K562 (cell line): ENCODE measurements around the gene FKBP15. TPM values are rescaled to one million over a fixed set of nuclear protein-coding genes. Genes with fewer than 3 reads are reported as not detected.

Experiments used
- BMI1 ChIP-seq: fragments of 150-350 bp; IDR thresholded peaks from 2 replicates; pipeline ENCODE4 v1.6.1; 2014; ENCODE audit warnings: low read length
- C11orf30 ChIP-seq: fragments of 450-650 bp; IDR thresholded peaks from 2 replicates; pipeline ENCODE4 v1.6.1; 2016; ENCODE audit warnings: low read depth, mild to moderate bottlenecking
- CBX5 ChIP-seq: IDR thresholded peaks from 2 replicates; pipeline ENCODE4 v1.6.1; 2014; ENCODE audit warnings: low read depth, borderline replicate concordance
- DDX20 ChIP-seq: fragments of 450-650 bp; IDR thresholded peaks from 2 replicates; pipeline ENCODE4 v1.6.1; 2016; ENCODE audit warnings: missing genetic modification characterization, low read depth, mild to moderate bottlenecking, missing compliant biosample characterization, moderate library complexity
- HNRNPL ChIP-seq: fragments of 200-400 bp; formaldehyde crosslinking; IDR thresholded peaks from 2 replicates; pipeline ENCODE4 v1.6.1; 2017; ENCODE audit warnings: low read depth, mild to moderate bottlenecking, low read length
- IFI16 ChIP-seq: fragments of 250-450 bp; sonication (Bioruptor Pico); IDR thresholded peaks from 2 replicates; pipeline ENCODE4 v2.1.2; 2022; ENCODE audit warnings: mild to moderate bottlenecking, inconsistent platforms
- MEF2A ChIP-seq: IDR thresholded peaks from 2 replicates; pipeline ENCODE4 v1.6.1; 2011; ENCODE audit warnings: low read depth, mild to moderate bottlenecking, low read length, moderate library complexity; ENCODE audit not compliant: control insufficient read depth
- NCOR1 ChIP-seq: fragments of 450-650 bp; IDR thresholded peaks from 2 replicates; pipeline ENCODE4 v1.6.1; 2016; ENCODE audit warnings: mild to moderate bottlenecking, moderate library complexity
- PHB2 ChIP-seq: fragments of 450-650 bp; IDR thresholded peaks from 2 replicates; pipeline ENCODE4 v1.6.1; 2017; ENCODE audit warnings: low read depth
- RBM25 ChIP-seq: fragments of 200-400 bp; formaldehyde crosslinking; IDR thresholded peaks from 2 replicates; pipeline ENCODE4 v1.6.1; 2018; ENCODE audit warnings: low read length, low read depth, moderate library complexity; ENCODE audit not compliant: severe bottlenecking
- RBM39 ChIP-seq: fragments of 200-400 bp; formaldehyde crosslinking; optimal IDR thresholded peaks from 2 replicates; pipeline ENCODE3; 2018; ENCODE audit warnings: low read depth, low read length
- RUNX1 ChIP-seq: sonication (generic); IDR thresholded peaks from 2 replicates; pipeline ENCODE4 v1.6.1; 2016; ENCODE audit warnings: antibody characterized with exemption, low read depth
- SRF ChIP-seq, 2 experiments: fragments of 250-450, 450-650 bp in 1 of 2; sonication (Bioruptor Pico) in 1 of 2; sonication (generic) in 1 of 2; formaldehyde crosslinking; IDR thresholded peaks; 2 replicates each; pipeline versions ENCODE4 v1.5.0 to v1.5.1; 2020 to 2022; ENCODE audit warnings: mild to moderate bottlenecking in 1 of 2, missing genetic modification reagents in 1 of 2
- STAG1 ChIP-seq: sonication (generic); formaldehyde crosslinking; IDR thresholded peaks from 2 replicates; pipeline ENCODE4 v1.5.0; 2020; ENCODE audit warnings: missing genetic modification reagents, borderline replicate concordance
- TAF7 ChIP-seq: fragments of 450-650 bp; IDR thresholded peaks from 2 replicates; pipeline ENCODE4 v1.6.1; 2016; ENCODE audit warnings: missing genetic modification characterization, missing compliant biosample characterization
- TAF9B ChIP-seq: fragments of 450-650 bp; IDR thresholded peaks from 2 replicates; pipeline ENCODE4 v1.6.1; 2018; ENCODE audit warnings: mild to moderate bottlenecking; ENCODE audit not compliant: partially characterized antibody
- ZNF184 ChIP-seq: sonication (generic); formaldehyde crosslinking; IDR thresholded peaks from 2 replicates; pipeline ENCODE4 v1.5.0; 2020; ENCODE audit warnings: missing genetic modification reagents
- ZNF263 ChIP-seq: sonication (generic); formaldehyde crosslinking; IDR thresholded peaks from 2 replicates; pipeline ENCODE4 v1.8.0; 2022; ENCODE audit warnings: mild to moderate bottlenecking, missing genetic modification reagents, borderline replicate concordance
- ZNF41 ChIP-seq: fragments of 250-450 bp; sonication (Bioruptor Pico); conservative IDR thresholded peaks from 2 replicates; pipeline ENCODE4 v1.4.0; 2020; ENCODE audit warnings: mild to moderate bottlenecking
- ZNF431 ChIP-seq: sonication (generic); formaldehyde crosslinking; IDR thresholded peaks from 2 replicates; pipeline ENCODE4 v1.8.0; 2022; ENCODE audit warnings: mild to moderate bottlenecking, missing genetic modification reagents
- ZNF785 ChIP-seq: fragments of 250-450 bp; sonication (Bioruptor Pico); IDR thresholded peaks from 2 replicates; pipeline ENCODE4 v1.4.0; 2020; ENCODE audit warnings: mild to moderate bottlenecking
- polyA plus RNA-seq, 8 experiments: library from polyadenylated mRNA; depleted of rRNA in 4 of 8; stranded (reverse) in 5 of 8; unstranded in 3 of 8; fragments of >200 nt; fragmentation: Nextera tagmentation in 2 of 8; fragmentation: Illumina TruSeq in 1 of 8; extraction: Ambion mirVana in 2 of 8; extraction: Trizol in 1 of 8; gene quantifications; 2 replicates each; pipeline versions ENCODE4 v1.2.1 to v1.2.3, GENCODE V29; 2011 to 2014; ENCODE audit warnings: inconsistent platforms in 1 of 8, missing spikeins in 1 of 8
- total RNA-seq, 7 experiments: library from RNA; depleted of rRNA in 6 of 7; stranded (reverse); fragments of >200 nt in 6 of 7; fragmentation: Illumina TruSeq in 2 of 7; extraction: Trizol in 2 of 7; gene quantifications; 2 replicates each; pipeline versions ENCODE4 v1.2.1 to v1.2.3, GENCODE V29; 2011 to 2021; ENCODE audit warnings: low replicate concordance in 1 of 7
- TF ChIP-seq, protein P1 (sequence below): fragments of 450-650 bp; conservative IDR thresholded peaks from 2 replicates; pipeline ENCODE4 v1.6.1; 2016; ENCODE audit warnings: missing genetic modification characterization, low read depth, mild to moderate bottlenecking, control low read depth, missing compliant biosample characterization
- TF ChIP-seq, protein P2 (sequence below), 2 experiments: fragments of 200-800 bp in 1 of 2; sonication (Bioruptor generic) in 1 of 2; sonication (generic) in 1 of 2; formaldehyde crosslinking in 1 of 2; IDR thresholded peaks in 1 of 2; conservative IDR thresholded peaks in 1 of 2; 2 replicates each; pipeline versions ENCODE4 v1.5.0 to v1.6.1; 2016 to 2020; ENCODE audit warnings: missing compliant biosample characterization in 1 of 2, missing genetic modification characterization in 1 of 2, missing genetic modification reagents in 1 of 2
- TF ChIP-seq, protein P3 (sequence below): fragments of 450-650 bp; IDR thresholded peaks from 2 replicates; pipeline ENCODE4 v1.6.1; 2018; ENCODE audit warnings: mild to moderate bottlenecking, low read depth; ENCODE audit not compliant: partially characterized antibody
- TF ChIP-seq, protein P4 (sequence below): fragments of 250-450 bp; sonication (Bioruptor Pico); IDR thresholded peaks from 2 replicates; pipeline ENCODE4 v1.8.0; 2022; ENCODE audit warnings: moderate library complexity, mild to moderate bottlenecking, inconsistent platforms

FKBP15 gene
- total and polyA plus RNA-seq, 9 of the 15 experiments (the other 6 are each of a cell fraction or from before 2014, with no cell fraction given) = 8.7 to 38.0 (median 18.9) TPM

DNA sequence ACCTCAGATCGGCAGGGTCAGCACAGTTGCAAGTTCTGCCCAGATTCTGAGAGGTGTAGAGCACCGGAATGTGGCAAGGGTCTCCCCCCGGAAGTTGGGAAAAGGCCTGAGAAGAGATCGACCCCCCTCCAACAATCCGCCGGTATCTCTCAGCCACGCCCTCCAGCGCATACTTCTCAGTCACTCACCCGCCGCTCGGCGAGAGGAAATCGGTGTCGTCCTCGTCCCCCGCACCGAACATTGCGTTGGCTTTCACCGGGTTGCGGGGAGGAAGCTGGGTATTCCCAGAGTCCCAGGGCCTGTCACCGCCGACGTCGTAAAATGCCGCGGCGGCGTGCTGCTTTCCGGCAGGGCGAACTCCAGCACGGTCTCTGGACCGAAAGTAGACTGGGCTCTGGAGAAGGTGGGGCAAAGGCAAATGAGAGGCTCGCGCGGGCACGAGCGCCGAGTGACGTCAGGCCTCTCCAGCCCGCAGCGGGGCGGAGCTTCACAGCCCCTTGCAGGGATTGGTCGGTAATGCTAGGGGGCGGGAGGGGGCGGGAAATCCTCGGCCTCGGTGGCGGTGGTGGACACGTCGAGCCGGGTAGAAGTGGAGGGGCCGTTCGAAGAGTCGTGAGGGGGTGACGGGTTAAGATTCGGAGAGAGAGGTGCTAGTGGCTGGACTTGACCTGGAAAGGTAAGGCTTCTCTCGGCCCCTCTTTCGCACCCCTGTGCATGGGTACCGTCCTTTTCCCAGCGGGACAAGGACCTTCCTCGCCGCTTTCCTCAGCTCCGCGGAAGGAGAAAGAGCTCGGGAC, at the start of gene FKBP15, which contains the start of gene SLC31A1 (continued):
- TF ChIP-seq, protein P1, sequence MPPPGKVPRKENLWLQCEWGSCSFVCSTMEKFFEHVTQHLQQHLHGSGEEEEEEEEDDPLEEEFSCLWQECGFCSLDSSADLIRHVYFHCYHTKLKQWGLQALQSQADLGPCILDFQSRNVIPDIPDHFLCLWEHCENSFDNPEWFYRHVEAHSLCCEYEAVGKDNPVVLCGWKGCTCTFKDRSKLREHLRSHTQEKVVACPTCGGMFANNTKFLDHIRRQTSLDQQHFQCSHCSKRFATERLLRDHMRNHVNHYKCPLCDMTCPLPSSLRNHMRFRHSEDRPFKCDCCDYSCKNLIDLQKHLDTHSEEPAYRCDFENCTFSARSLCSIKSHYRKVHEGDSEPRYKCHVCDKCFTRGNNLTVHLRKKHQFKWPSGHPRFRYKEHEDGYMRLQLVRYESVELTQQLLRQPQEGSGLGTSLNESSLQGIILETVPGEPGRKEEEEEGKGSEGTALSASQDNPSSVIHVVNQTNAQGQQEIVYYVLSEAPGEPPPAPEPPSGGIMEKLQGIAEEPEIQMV (tag) = no peak
- TF ChIP-seq CBX5 = no peak
- TF ChIP-seq, protein P2, sequence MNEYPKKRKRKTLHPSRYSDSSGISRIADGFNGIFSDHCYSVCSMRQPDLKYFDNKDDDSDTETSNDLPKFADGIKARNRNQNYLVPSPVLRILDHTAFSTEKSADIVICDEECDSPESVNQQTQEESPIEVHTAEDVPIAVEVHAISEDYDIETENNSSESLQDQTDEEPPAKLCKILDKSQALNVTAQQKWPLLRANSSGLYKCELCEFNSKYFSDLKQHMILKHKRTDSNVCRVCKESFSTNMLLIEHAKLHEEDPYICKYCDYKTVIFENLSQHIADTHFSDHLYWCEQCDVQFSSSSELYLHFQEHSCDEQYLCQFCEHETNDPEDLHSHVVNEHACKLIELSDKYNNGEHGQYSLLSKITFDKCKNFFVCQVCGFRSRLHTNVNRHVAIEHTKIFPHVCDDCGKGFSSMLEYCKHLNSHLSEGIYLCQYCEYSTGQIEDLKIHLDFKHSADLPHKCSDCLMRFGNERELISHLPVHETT (CRISPR knock-in tag; conservative IDR thresholded peaks at IDR 0.05 in 1 of 2, IDR thresholded peaks at IDR 0.05 in 1 of 2) = peak in 1 of 2 experiments; percentile 95; a peak in 2 of 4 replicates
- TF ChIP-seq SRF (CRISPR knock-in tag; IDR thresholded peaks at IDR 0.05) = no peak; a peak in 1 of 4 replicates
- TF ChIP-seq HNRNPL = no peak
- no peak for TF ChIP-seq ZNF184
- no peak for TF ChIP-seq ZNF785 (CRISPR knock-in tag)
- no peak for TF ChIP-seq RBM39
- no peak for TF ChIP-seq ZNF263 (CRISPR knock-in tag)
- no peak for TF ChIP-seq RUNX1
- TF ChIP-seq C11orf30 = peak; percentile 44
- TF ChIP-seq, protein P3, sequence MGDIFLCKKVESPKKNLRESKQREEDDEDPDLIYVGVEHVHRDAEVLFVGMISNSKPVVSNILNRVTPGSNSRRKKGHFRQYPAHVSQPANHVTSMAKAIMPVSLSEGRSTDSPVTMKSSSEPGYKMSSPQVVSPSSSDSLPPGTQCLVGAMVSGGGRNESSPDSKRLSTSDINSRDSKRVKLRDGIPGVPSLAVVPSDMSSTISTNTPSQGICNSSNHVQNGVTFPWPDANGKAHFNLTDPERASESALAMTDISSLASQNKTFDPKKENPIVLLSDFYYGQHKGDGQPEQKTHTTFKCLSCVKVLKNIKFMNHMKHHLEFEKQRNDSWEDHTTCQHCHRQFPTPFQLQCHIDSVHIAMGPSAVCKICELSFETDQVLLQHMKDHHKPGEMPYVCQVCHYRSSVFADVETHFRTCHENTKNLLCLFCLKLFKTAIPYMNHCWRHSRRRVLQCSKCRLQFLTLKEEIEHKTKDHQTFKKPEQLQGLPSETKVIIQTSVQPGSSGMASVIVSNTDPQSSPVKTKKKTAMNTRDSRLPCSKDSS = no peak
- TF ChIP-seq TAF7 (tag) = no peak
- no peak for TF ChIP-seq RBM25
- peak; percentile 18 for TF ChIP-seq TAF9B
- no peak for TF ChIP-seq ZNF41
- TF ChIP-seq DDX20 (tag) = no peak
- no peak for TF ChIP-seq PHB2
- TF ChIP-seq NCOR1 = no peak
- TF ChIP-seq IFI16 (CRISPR knock-in tag) = no peak
- no peak for TF ChIP-seq STAG1 (CRISPR knock-in tag)
- no peak for TF ChIP-seq BMI1
- TF ChIP-seq ZNF431 (CRISPR knock-in tag) = no peak
- no peak for TF ChIP-seq MEF2A
- TF ChIP-seq, protein P4, sequence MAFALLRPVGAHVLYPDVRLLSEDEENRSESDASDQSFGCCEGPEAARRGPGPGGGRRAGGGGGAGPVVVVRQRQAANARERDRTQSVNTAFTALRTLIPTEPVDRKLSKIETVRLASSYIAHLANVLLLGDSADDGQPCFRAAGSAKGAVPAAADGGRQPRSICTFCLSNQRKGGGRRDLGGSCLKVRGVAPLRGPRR (CRISPR knock-in tag) = no peak
